ENCODE results near the gene FNDC10. TPM values are rescaled to one million over a fixed set of nuclear protein-coding genes. Genes with fewer than 3 reads are reported as not detected.

Gene FNDC10
- total RNA-seq, 1 donor from 2014 or later = 2.5 TPM

DNA sequence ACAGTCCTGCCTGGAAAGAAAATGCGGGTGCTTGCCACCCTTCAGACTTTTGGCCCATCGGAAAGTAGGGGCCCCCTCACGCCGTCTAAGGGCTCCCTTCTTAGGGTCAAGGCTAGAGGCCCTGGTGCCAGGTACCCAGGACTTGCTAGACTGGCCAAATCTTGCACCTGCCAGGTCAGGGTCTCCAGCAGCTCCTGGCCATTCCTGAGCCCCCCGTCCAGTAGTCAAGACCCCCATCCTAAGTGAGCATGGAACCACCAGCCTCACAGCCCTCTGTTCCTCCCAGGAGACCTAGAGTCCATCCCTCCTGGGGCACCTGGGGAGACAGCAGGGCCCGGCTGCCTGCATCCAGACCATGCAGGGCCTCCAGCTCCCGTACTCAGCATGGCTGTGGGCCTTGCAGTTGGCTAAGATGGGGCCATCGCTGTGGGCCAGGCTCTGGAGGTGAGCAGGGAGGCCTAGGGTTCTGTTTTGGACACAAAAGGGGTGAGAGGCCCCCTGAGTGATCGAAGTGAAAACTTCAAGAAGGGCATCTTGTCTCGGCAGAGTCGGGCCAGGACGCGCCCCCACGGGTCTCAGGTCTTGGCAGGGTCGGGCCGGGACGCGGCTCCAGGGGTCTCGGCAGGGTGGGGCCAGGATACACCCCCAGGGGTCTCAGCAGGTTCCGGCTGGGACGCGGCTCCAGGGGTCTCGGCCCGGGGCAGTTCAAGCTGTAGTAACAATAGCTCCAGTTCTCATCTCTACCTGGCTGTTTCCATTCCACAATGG, 5.9 kb downstream of the FNDC10 start:
- Histone ChIP-seq H3K36me3 (no peaks in the 10 kb centered on the region), H3K9me3 (ENCODE audit: low read depth) (no peaks in the 10 kb centered on the region), H4K20me1 (ENCODE audit: low read depth) (peaks cover 13% of the 10 kb centered on the region), H2AFZ (replicated peaks) (no peak overlapping the region), H3K27me3 (peaks cover 33% of the 10 kb centered on the region), H3K4me2 (no peak overlapping the region), H3F3A (ENCODE audit: low read depth) (peaks cover 25% of the 10 kb centered on the region), H3K27ac (no peak overlapping the region), H3K9ac (no peak overlapping the region), H3K79me2 (ENCODE audit: low read depth) (no peaks in the 10 kb centered on the region), H3K4me3 (no peak overlapping the region), H3K4me1 (peaks cover 7% of the 10 kb centered on the region)
- Mint-ChIP-seq H3K36me3 (no peaks in the 10 kb centered on the region), H3K9me3 (no peaks in the 10 kb centered on the region), H3K4me1 (peaks cover 8% of the 10 kb centered on the region), H3K27ac (peak overlapping the region; percentile 44), H3K27me3 (ENCODE audit: insufficient read depth, low read depth) (peaks cover 9% of the 10 kb centered on the region), H3K4me3 (no peak overlapping the region)
- DNase-seq (ENCODE audit: low spot score) = no peak
- TF ChIP-seq EZH2 (IDR thresholded peaks at IDR 0.05) (no peak), EZH2phosphoT487 (IDR thresholded peaks at IDR 0.05) (no peak)
- TF ChIP-seq, protein P1, sequence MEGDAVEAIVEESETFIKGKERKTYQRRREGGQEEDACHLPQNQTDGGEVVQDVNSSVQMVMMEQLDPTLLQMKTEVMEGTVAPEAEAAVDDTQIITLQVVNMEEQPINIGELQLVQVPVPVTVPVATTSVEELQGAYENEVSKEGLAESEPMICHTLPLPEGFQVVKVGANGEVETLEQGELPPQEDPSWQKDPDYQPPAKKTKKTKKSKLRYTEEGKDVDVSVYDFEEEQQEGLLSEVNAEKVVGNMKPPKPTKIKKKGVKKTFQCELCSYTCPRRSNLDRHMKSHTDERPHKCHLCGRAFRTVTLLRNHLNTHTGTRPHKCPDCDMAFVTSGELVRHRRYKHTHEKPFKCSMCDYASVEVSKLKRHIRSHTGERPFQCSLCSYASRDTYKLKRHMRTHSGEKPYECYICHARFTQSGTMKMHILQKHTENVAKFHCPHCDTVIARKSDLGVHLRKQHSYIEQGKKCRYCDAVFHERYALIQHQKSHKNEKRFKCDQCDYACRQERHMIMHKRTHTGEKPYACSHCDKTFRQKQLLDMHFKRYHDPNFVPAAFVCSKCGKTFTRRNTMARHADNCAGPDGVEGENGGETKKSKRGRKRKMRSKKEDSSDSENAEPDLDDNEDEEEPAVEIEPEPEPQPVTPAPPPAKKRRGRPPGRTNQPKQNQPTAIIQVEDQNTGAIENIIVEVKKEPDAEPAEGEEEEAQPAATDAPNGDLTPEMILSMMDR (IDR thresholded peaks at IDR 0.05) = no peak

DNA sequence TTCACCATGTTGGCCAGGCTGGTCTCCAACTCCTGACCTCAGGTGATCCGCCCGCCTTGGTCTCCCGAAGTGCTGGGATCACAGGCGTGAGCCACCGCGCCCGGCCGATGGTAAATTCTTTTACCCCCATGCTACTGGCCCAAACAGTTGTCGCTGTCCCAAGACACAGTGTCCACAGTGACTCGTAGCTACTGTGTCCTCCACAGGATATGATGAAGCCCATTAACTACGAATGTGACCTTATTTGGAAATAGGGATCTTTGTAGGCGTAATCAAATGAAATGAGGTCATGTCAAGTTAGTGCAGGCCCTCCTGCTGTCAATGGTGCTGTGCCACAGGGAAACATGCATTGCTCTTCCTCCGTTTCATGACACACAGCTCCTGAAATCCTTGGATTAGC, 8.5 kb downstream of the FNDC10 start:
- Histone ChIP-seq H3K4me3 (no peak overlapping the region), H3F3A (ENCODE audit: low read depth) (peaks cover 18% of the 10 kb centered on the region), H3K9me3 (ENCODE audit: low read depth) (no peaks in the 10 kb centered on the region), H3K9ac (no peak overlapping the region), H4K20me1 (ENCODE audit: low read depth) (no peaks in the 10 kb centered on the region), H2AFZ (replicated peaks) (no peak overlapping the region), H3K27ac (no peak overlapping the region), H3K27me3 (peaks cover 15% of the 10 kb centered on the region), H3K4me1 (no peaks in the 10 kb centered on the region), H3K36me3 (no peaks in the 10 kb centered on the region), H3K4me2 (no peak overlapping the region), H3K79me2 (ENCODE audit: low read depth) (no peaks in the 10 kb centered on the region)
- Mint-ChIP-seq H3K27ac (no peak overlapping the region), H3K36me3 (no peaks in the 10 kb centered on the region), H3K4me1 (peaks cover 3% of the 10 kb centered on the region), H3K27me3 (ENCODE audit: insufficient read depth, low read depth) (peaks cover 2% of the 10 kb centered on the region), H3K4me3 (no peak overlapping the region), H3K9me3 (peaks cover 3% of the 10 kb centered on the region)
- TF ChIP-seq EZH2 (IDR thresholded peaks at IDR 0.05) (no peak), EZH2phosphoT487 (IDR thresholded peaks at IDR 0.05) (no peak)
- TF ChIP-seq, protein P1 (IDR thresholded peaks at IDR 0.05) = no peak
- DNase-seq (ENCODE audit: low spot score) = no peak

DNA sequence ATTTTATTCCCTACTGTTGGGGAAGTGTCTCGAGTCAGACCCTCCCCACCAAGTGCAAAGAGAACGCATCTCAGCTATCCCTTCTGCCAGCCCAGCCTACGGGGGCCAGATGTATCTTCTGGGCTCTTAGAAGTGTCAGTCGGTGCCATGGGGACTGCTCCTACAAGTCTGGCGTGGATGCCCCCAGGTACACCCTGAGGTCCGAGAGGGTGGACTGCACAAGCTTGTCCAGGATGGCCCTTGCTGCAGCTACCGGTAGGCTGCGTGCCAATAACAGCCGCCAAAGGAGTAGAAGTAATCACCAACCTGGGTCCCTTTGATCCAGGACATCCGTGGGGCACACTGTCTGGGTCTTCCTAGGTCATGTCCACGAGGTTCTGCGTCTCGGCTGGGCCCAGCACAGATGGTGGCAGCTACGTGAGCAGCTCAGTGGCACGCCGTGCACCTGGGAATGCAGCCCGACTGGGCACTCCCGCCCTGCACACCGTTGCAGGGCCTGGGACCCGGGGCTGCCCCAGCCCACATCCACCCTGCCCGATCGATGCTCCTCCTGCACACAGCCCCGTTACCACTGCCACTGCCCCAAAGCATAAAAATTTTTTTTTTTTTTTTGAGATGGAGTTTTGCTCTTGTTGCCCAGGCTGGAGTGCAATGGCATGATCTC, 16.5 kb downstream of the FNDC10 start:
- Histone ChIP-seq H2AFZ (replicated peaks) (no peak overlapping the region), H3K27me3 (peaks cover 76% of the 10 kb centered on the region), H3K9me3 (ENCODE audit: low read depth) (no peaks in the 10 kb centered on the region), H4K20me1 (ENCODE audit: low read depth) (no peaks in the 10 kb centered on the region), H3K4me1 (no peaks in the 10 kb centered on the region), H3K9ac (no peak overlapping the region), H3K27ac (no peak overlapping the region), H3F3A (ENCODE audit: low read depth) (no peaks in the 10 kb centered on the region), H3K36me3 (no peaks in the 10 kb centered on the region), H3K4me2 (no peak overlapping the region), H3K79me2 (ENCODE audit: low read depth) (no peaks in the 10 kb centered on the region), H3K4me3 (no peak overlapping the region)
- Mint-ChIP-seq H3K27me3 (ENCODE audit: insufficient read depth, low read depth) (peaks cover 16% of the 10 kb centered on the region), H3K9me3 (peaks cover under 1% of the 10 kb centered on the region), H3K4me1 (peaks cover 4% of the 10 kb centered on the region), H3K27ac (peak overlapping the region; percentile 29), H3K36me3 (no peaks in the 10 kb centered on the region), H3K4me3 (no peak overlapping the region)
- DNase-seq (ENCODE audit: low spot score) = no peak
- no peak for TF ChIP-seq EZH2 (IDR thresholded peaks at IDR 0.05)
- TF ChIP-seq EZH2phosphoT487 (IDR thresholded peaks at IDR 0.05) = no peak
- TF ChIP-seq, protein P1 (IDR thresholded peaks at IDR 0.05) = no peak

All from neural progenitor cell (in vitro differentiated cells).